HepG2 (cell line): ENCODE measurements around the gene PIGL. TPM values are rescaled to one million over a fixed set of nuclear protein-coding genes. Genes with fewer than 3 reads are reported as not detected.

Source experiments
- CAMTA2 ChIP-seq: sonication (generic); formaldehyde crosslinking; IDR thresholded peaks from 2 replicates; pipeline ENCODE4 v1.4.0; 2020; ENCODE audit warnings: mild to moderate bottlenecking, missing genetic modification reagents, borderline replicate concordance
- DNMT1 ChIP-seq: sonication (generic); formaldehyde crosslinking; IDR thresholded peaks from 2 replicates; pipeline ENCODE4 v1.5.1; 2020; ENCODE audit warnings: mild to moderate bottlenecking, missing genetic modification reagents
- ERF ChIP-seq: IDR thresholded peaks from 2 replicates; pipeline ENCODE4 v1.6.1; 2018; ENCODE audit warnings: missing biosample characterization, missing genetic modification reagents
- HOXA7 ChIP-seq: sonication (generic); formaldehyde crosslinking; IDR thresholded peaks from 2 replicates; pipeline ENCODE4 v1.8.1; 2022; ENCODE audit warnings: mild to moderate bottlenecking, missing genetic modification reagents, moderate library complexity
- JDP2 ChIP-seq: sonication (generic); formaldehyde crosslinking; IDR thresholded peaks from 2 replicates; pipeline ENCODE4 v1.8.1; 2022; ENCODE audit warnings: missing genetic modification reagents, borderline replicate concordance
- KAT7 ChIP-seq: IDR thresholded peaks from 2 replicates; pipeline ENCODE4 v1.6.1; 2018; ENCODE audit warnings: borderline replicate concordance, missing compliant biosample characterization
- KDM6A ChIP-seq: IDR thresholded peaks from 2 replicates; pipeline ENCODE4 v1.6.1; 2016; ENCODE audit warnings: low read depth
- MTA3 ChIP-seq: sonication (generic); formaldehyde crosslinking; IDR thresholded peaks from 2 replicates; pipeline ENCODE4 v1.4.0; 2020; ENCODE audit warnings: missing genetic modification reagents
- NFE2 ChIP-seq: sonication (generic); formaldehyde crosslinking; IDR thresholded peaks from 2 replicates; pipeline ENCODE4 v1.4.0; 2020; ENCODE audit warnings: missing genetic modification reagents
- RORA ChIP-seq: sonication (generic); formaldehyde crosslinking; IDR thresholded peaks from 2 replicates; pipeline ENCODE4 v1.5.0; 2020; ENCODE audit warnings: mild to moderate bottlenecking, missing genetic modification reagents, moderate library complexity
- SNAPC5 ChIP-seq: sonication (generic); formaldehyde crosslinking; IDR thresholded peaks from 2 replicates; pipeline ENCODE4 v1.8.1; 2023; ENCODE audit warnings: mild to moderate bottlenecking, missing genetic modification reagents, borderline replicate concordance
- TFDP2 ChIP-seq: sonication (generic); formaldehyde crosslinking; IDR thresholded peaks from 2 replicates; pipeline ENCODE4 v1.4.0; 2020; ENCODE audit warnings: missing genetic modification reagents
- THAP11 ChIP-seq: IDR thresholded peaks from 2 replicates; pipeline ENCODE4 v1.6.1; 2016; ENCODE audit warnings: missing biosample characterization, missing genetic modification reagents
- ZMYM4 ChIP-seq: sonication (generic); formaldehyde crosslinking; IDR thresholded peaks from 2 replicates; pipeline ENCODE4 v1.8.1; 2023; ENCODE audit warnings: mild to moderate bottlenecking, missing genetic modification reagents
- ZNF44 ChIP-seq: sonication (generic); formaldehyde crosslinking; IDR thresholded peaks from 2 replicates; pipeline ENCODE4 v1.5.1; 2020; ENCODE audit warnings: mild to moderate bottlenecking, missing genetic modification reagents
- ZNF598 ChIP-seq: sonication (generic); formaldehyde crosslinking; IDR thresholded peaks from 2 replicates; pipeline ENCODE4 v1.5.1; 2020; ENCODE audit warnings: mild to moderate bottlenecking, missing genetic modification reagents, borderline replicate concordance
- ZNF639 ChIP-seq: conservative IDR thresholded peaks from 2 replicates; pipeline ENCODE4 v1.6.1; 2018; ENCODE audit warnings: missing genetic modification reagents
- ZNF780A ChIP-seq: sonication (generic); formaldehyde crosslinking; IDR thresholded peaks from 2 replicates; pipeline ENCODE4 v1.8.0; 2022; ENCODE audit warnings: mild to moderate bottlenecking, missing genetic modification reagents, moderate library complexity
- polyA plus RNA-seq, 8 experiments: library from polyadenylated mRNA; depleted of rRNA in 3 of 8; stranded (reverse) in 7 of 8; unstranded in 1 of 8; fragments of >200 nt; fragmentation: Illumina TruSeq in 4 of 8; extraction: Trizol in 4 of 8; gene quantifications; 2 replicates each; pipeline versions ENCODE4 v1.2.1 to v1.2.3, GENCODE V29; 2011 to 2016; ENCODE audit warnings: low read depth in 4 of 8, missing spikeins in 1 of 8, mixed read lengths in 1 of 8; ENCODE audit not compliant: insufficient read depth in 1 of 8
- total RNA-seq, 5 experiments: library from RNA; depleted of rRNA; stranded (reverse); fragments of >200 nt; fragmentation: Illumina TruSeq; extraction: Trizol; gene quantifications; 2 replicates each; pipeline ENCODE4 v1.2.3, GENCODE V29; 2016; ENCODE audit warnings: low read depth in 1 of 5
- TF ChIP-seq, protein P1 (sequence below): sonication (generic); formaldehyde crosslinking; IDR thresholded peaks from 2 replicates; pipeline ENCODE4 v1.4.0; 2020; ENCODE audit warnings: mild to moderate bottlenecking, missing genetic modification reagents, borderline replicate concordance
- TF ChIP-seq, protein P2 (sequence below): sonication (generic); formaldehyde crosslinking; IDR thresholded peaks from 2 replicates; pipeline ENCODE4 v1.5.0; 2020; ENCODE audit warnings: mild to moderate bottlenecking, missing genetic modification reagents
- TF ChIP-seq, protein P3 (sequence below): sonication (generic); formaldehyde crosslinking; IDR thresholded peaks from 2 replicates; pipeline ENCODE4 v1.5.0; 2020; ENCODE audit warnings: missing genetic modification reagents

Gene PIGL
- total and polyA plus RNA-seq, 2 of the 13 experiments (the other 11 are each of a cell fraction or from before 2014, with no cell fraction given) = 28.5 to 63.8 TPM

- peak; percentile 79 for TF ChIP-seq KAT7
- TF ChIP-seq MTA3 (CRISPR knock-in tag) = no peak
- no peak for TF ChIP-seq SNAPC5 (CRISPR knock-in tag)
- TF ChIP-seq ZNF780A = 0 out of 2 replicates have a peak, but pooled peaks have one; percentile 1
- TF ChIP-seq ZMYM4 = peak; percentile 70
- no peak for TF ChIP-seq NFE2 (CRISPR knock-in tag)
- TF ChIP-seq, protein P1, sequence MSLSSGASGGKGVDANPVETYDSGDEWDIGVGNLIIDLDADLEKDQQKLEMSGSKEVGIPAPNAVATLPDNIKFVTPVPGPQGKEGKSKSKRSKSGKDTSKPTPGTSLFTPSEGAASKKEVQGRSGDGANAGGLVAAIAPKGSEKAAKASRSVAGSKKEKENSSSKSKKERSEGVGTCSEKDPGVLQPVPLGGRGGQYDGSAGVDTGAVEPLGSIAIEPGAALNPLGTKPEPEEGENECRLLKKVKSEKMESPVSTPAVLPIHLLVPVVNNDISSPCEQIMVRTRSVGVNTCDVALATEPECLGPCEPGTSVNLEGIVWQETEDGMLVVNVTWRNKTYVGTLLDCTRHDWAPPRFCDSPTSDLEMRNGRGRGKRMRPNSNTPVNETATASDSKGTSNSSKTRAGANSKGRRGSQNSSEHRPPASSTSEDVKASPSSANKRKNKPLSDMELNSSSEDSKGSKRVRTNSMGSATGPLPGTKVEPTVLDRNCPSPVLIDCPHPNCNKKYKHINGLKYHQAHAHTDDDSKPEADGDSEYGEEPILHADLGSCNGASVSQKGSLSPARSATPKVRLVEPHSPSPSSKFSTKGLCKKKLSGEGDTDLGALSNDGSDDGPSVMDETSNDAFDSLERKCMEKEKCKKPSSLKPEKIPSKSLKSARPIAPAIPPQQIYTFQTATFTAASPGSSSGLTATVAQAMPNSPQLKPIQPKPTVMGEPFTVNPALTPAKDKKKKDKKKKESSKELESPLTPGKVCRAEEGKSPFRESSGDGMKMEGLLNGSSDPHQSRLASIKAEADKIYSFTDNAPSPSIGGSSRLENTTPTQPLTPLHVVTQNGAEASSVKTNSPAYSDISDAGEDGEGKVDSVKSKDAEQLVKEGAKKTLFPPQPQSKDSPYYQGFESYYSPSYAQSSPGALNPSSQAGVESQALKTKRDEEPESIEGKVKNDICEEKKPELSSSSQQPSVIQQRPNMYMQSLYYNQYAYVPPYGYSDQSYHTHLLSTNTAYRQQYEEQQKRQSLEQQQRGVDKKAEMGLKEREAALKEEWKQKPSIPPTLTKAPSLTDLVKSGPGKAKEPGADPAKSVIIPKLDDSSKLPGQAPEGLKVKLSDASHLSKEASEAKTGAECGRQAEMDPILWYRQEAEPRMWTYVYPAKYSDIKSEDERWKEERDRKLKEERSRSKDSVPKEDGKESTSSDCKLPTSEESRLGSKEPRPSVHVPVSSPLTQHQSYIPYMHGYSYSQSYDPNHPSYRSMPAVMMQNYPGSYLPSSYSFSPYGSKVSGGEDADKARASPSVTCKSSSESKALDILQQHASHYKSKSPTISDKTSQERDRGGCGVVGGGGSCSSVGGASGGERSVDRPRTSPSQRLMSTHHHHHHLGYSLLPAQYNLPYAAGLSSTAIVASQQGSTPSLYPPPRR = peak; percentile 56; the same call in 1 of the 2 replicates
- no peak for TF ChIP-seq HOXA7 (CRISPR knock-in tag)
- TF ChIP-seq JDP2 (CRISPR knock-in tag) = no peak
- TF ChIP-seq TFDP2 (CRISPR knock-in tag) = peak; percentile 69
- TF ChIP-seq ZNF639 = peak; percentile 85
- TF ChIP-seq, protein P2, sequence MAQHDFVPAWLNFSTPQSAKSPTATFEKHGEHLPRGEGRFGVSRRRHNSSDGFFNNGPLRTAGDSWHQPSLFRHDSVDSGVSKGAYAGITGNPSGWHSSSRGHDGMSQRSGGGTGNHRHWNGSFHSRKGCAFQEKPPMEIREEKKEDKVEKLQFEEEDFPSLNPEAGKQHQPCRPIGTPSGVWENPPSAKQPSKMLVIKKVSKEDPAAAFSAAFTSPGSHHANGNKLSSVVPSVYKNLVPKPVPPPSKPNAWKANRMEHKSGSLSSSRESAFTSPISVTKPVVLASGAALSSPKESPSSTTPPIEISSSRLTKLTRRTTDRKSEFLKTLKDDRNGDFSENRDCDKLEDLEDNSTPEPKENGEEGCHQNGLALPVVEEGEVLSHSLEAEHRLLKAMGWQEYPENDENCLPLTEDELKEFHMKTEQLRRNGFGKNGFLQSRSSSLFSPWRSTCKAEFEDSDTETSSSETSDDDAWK = no peak
- TF ChIP-seq, protein P3, sequence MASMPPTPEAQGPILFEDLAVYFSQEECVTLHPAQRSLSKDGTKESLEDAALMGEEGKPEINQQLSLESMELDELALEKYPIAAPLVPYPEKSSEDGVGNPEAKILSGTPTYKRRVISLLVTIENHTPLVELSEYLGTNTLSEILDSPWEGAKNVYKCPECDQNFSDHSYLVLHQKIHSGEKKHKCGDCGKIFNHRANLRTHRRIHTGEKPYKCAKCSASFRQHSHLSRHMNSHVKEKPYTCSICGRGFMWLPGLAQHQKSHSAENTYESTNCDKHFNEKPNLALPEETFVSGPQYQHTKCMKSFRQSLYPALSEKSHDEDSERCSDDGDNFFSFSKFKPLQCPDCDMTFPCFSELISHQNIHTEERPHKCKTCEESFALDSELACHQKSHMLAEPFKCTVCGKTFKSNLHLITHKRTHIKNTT (CRISPR knock-in tag) = no peak
- TF ChIP-seq DNMT1 = no peak
- TF ChIP-seq THAP11 = peak; percentile 66
- no peak for TF ChIP-seq ZNF598 (CRISPR knock-in tag)
- TF ChIP-seq RORA (CRISPR knock-in tag) = no peak
- TF ChIP-seq ERF = peak; percentile 45; the same call in 1 of the 2 replicates
- no peak for TF ChIP-seq ZNF44 (CRISPR knock-in tag)
- no peak for TF ChIP-seq KDM6A
- no peak for TF ChIP-seq CAMTA2 (CRISPR knock-in tag)
These were observed 1.6 kb upstream of the PIGL start, which contains the start of gene NCOR1 (continued) for GRCh38 chr17:16215273-16215964.
